Measurements from ENCODE around the gene PKP4. TPM values are rescaled to one million over a fixed set of nuclear protein-coding genes. Genes with fewer than 3 reads are reported as not detected.

Gene PKP4
- total RNA-seq, 1 donor from 2014 or later: 149 TPM

DNA sequence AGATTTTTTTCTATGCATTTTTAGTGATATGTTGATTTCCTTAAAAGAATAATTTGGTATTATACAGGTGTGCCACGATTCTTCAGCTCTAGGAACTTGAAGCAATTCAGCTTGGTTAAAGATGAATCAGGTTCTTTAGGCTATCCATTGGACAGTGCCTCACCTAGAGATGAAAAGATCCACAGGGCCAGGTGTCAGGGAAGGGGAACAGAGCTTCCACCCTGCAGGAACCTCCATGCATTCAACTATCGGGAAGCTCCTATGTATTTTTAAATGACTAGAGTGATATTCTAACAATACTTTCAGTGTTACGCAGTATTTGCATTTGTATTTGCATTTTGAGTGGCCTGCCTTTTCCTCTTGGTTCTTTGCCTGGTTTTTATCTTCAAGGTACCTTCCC is 40.2 kb downstream of the PKP4 start:
- DNase-seq (ENCODE audit: low read depth): no peak

DNA sequence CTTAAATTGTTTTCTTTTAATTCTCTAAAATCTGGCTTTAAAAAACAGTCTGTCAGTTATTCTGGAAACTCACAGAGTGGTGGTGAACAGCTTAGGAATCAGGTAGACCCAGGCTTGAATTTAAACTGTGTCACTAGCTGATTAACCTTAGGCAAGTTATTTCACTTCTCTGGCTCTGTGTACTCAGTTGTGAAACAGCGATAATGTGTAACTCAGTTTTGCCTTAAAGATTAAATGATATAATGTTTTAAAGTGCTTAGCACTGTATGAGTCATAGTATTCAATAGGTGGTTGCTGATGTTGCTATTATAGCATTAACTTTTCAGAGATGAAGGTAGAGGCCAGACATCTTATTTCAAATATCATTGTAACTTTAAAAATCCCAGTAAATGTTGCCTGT is 40.7 kb downstream of the PKP4 start:
- DNase-seq (ENCODE audit: low read depth): peak; percentile 87

DNA sequence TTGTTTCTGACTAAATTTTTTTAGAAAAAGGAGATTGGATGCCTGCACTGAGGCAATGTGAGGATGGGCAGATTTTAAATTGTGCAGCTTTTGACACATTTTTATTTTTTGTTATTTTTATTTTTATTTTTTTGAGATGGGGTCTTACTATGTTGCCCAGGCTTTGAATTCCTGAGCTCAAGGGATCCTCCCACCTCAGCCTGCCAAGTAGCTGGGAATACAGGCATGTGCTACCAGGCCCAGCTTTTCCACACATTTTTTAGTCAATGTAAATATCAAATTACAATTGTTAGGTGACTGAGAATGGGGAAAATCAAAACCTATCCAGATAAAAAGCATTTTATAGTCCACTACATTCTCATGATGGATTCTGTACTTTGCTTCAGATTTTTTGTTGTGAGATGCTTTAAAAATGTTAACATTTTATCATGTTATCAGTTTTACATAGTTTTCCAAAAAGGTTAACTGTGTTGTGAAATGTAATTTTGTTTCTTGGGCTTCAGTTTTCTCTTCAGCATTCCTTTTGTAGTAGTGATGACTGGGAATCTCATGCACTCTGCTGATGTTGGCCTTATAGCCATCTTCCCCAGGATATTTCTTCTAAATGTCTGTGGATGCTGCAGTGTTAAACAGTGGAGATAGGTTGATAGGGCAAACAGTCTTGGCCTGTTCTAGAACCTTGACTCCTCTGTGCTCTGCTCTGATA is 41.4 kb downstream of the PKP4 start:
- DNase-seq (ENCODE audit: low read depth): no peak

GRCh38 chr2:158498749-158499136 is 42.0 kb downstream of the PKP4 start:
- DNase-seq (ENCODE audit: low read depth): no peak

- DNase-seq (ENCODE audit: low read depth): no peak
Measured at GRCh38 chr2:158499383-158499782, 42.6 kb downstream of the PKP4 start.

- DNase-seq (ENCODE audit: low read depth): no peak
Measured at GRCh38 chr2:158500333-158500732, 43.6 kb downstream of the PKP4 start.

- peak; percentile 21 for DNase-seq (ENCODE audit: low read depth)
Measured at GRCh38 chr2:158501301-158501700, 44.5 kb downstream of the PKP4 start.

- DNase-seq (ENCODE audit: low read depth): peak; percentile 22
Measured at GRCh38 chr2:158502974-158503373, 46.2 kb downstream of the PKP4 start.

- DNase-seq (ENCODE audit: low read depth): no peak
Measured at GRCh38 chr2:158504088-158504487, 47.3 kb downstream of the PKP4 start.

DNA sequence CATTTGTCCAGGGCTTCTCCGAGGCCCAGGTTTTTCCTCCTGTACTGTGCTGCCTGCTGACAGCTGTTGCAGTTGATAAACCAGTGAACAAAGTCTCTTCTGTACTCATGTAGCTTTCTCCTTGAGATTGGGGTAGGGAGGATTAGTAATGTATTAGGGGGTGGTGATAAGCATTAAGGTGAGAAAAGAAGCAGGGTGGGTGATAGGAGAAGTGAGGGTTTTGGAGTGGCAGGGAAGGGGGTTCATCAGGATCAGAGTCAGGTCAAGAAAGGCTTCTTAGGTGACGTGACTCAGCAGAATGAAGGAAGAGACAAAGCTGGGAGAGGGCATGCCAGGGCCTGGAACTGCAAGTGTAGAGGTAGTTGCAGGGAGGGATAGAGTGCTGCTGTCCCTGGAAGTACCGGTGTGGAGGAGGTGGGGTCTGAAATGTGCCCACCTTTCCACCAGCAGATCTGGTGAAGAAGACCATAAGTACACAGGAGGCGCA is 48.7 kb downstream of the PKP4 start:
- DNase-seq (ENCODE audit: low read depth): no peak

- no peak for DNase-seq (ENCODE audit: low read depth)
Measured at GRCh38 chr2:158507141-158507540, 50.4 kb downstream of the PKP4 start.

- DNase-seq (ENCODE audit: low read depth): no peak
Measured at GRCh38 chr2:158507679-158508078, 50.9 kb downstream of the PKP4 start.

DNA sequence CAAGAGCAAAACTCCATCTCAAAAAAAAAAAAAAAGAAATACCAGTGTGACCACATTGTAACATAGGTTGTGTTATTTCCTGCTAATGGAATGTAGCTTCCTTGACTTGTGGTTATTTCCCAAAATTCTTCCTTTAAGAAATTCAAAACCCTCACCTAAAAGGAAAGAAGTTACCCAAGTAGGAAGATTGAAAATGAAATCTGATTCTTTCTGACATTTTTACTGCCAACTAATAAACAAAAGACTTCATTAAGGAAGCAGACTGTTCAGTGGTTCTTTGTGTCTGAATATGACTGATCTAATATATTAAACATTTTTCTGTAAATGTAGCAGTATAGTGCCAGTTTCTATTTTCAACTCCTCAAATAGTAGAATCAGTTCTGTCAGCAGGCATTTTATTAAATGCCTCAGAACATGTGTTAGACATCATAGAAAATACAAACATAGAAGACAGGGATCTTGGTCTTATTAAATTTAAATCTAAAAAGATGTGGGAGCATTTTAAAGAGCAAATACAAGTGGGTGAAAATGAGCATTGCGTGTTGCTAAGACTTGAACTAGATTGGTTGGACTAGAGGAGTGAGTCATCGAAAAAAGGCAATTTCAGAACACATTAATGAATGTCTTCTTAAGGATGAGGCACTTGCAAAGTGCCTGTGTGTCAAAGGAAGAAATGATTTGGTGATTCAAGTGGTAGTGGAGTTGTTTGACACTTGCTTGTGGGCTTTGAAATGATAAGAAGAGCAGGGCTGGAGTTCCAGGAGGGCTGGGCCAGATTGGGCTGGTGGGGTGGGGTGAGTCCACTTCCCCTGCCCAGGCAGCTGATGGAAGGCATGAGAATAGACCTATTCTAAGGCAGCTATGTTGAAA is 53.4 kb downstream of the PKP4 start:
- DNase-seq (ENCODE audit: low read depth): peak; percentile 59

- DNase-seq (ENCODE audit: low read depth): no peak
Measured at GRCh38 chr2:158510887-158511286, 54.1 kb downstream of the PKP4 start.

- no peak for DNase-seq (ENCODE audit: low read depth)
Measured at GRCh38 chr2:158511706-158512105, 55.0 kb downstream of the PKP4 start.

- no peak for DNase-seq (ENCODE audit: low read depth)
Measured at GRCh38 chr2:158512323-158512722, 55.6 kb downstream of the PKP4 start.

- no peak for DNase-seq (ENCODE audit: low read depth)
Measured at GRCh38 chr2:158513841-158514240, 57.1 kb downstream of the PKP4 start.

GRCh38 chr2:158518084-158518483 is 61.3 kb downstream of the PKP4 start:
- peak; percentile 69 for DNase-seq (ENCODE audit: low read depth)

DNA sequence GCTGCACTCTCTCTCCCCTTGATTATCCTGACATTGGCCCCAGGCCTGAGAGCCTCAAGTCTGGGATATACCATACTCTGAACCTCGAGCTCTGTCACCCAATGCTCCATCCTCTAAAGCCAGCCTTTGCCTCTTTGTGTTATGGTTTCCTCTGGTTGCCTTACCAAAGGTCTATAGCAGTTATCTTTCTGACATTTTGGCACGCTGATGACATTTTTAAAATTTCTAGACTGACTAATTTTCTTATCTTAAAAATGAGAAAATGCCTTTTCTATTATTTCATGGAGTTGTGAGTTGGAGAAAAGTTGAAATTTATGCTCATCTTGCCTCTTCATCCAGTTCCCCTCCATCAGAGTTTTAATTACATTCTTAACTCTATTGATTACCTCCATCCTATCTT is 62.7 kb downstream of the PKP4 start:
- DNase-seq (ENCODE audit: low read depth): no peak

- DNase-seq (ENCODE audit: low read depth): no peak
Measured at GRCh38 chr2:158529379-158530259, 72.9 kb downstream of the PKP4 start.

- DNase-seq (ENCODE audit: low read depth): no peak
Measured at GRCh38 chr2:158530829-158531228, 74.1 kb downstream of the PKP4 start.

GRCh38 chr2:158533009-158533408 is 76.3 kb downstream of the PKP4 start:
- no peak for DNase-seq (ENCODE audit: low read depth)

All from renal cortical epithelial cell (primary cell).